K562 (cell line): ENCODE measurements around the gene UBE2J2. TPM values are rescaled to one million over a fixed set of nuclear protein-coding genes. Genes with fewer than 3 reads are reported as not detected.

Source experiments
- CBFB ChIP-seq: sonication (generic); formaldehyde crosslinking; IDR thresholded peaks from 2 replicates; pipeline ENCODE4 v1.4.0; 2020; ENCODE audit warnings: mild to moderate bottlenecking, missing genetic modification reagents
- FOXK2 ChIP-seq, 2 experiments: fragments of 450-650 bp; IDR thresholded peaks in 1 of 2; conservative IDR thresholded peaks in 1 of 2; 2 replicates each; pipeline ENCODE4 v1.6.1; 2016; ENCODE audit warnings: low read depth in 2 of 2, mild to moderate bottlenecking in 1 of 2
- HDAC8 ChIP-seq: fragments of 450-650 bp; IDR thresholded peaks from 2 replicates; pipeline ENCODE4 v1.6.1; 2016; ENCODE audit warnings: mild to moderate bottlenecking, missing genetic modification characterization, moderate library complexity, missing compliant biosample characterization
- NCOR1 ChIP-seq: fragments of 450-650 bp; IDR thresholded peaks from 2 replicates; pipeline ENCODE4 v1.6.1; 2016; ENCODE audit warnings: mild to moderate bottlenecking, moderate library complexity
- PHF21A ChIP-seq: fragments of 450-650 bp; IDR thresholded peaks from 2 replicates; pipeline ENCODE4 v1.6.1; 2017; ENCODE audit warnings: low read depth, borderline replicate concordance
- RNF2 ChIP-seq: sonication (generic); IDR thresholded peaks from 2 replicates; pipeline ENCODE4 v1.6.1; 2016
- RNF219 ChIP-seq: fragments of 250-450 bp; sonication (Bioruptor Pico); IDR thresholded peaks from 2 replicates; pipeline ENCODE4 v1.5.0; 2022; ENCODE audit warnings: mild to moderate bottlenecking
- SMAD1 ChIP-seq: fragments of 150-350 bp; IDR thresholded peaks from 2 replicates; pipeline ENCODE4 v1.6.1; 2014; ENCODE audit warnings: low read length, low read depth; ENCODE audit not compliant: partially characterized antibody
- XRCC4 ChIP-seq: IDR thresholded peaks from one replicate; pipeline ENCODE4 v1.6.1; 2011; ENCODE audit not compliant: insufficient read depth, insufficient read length; ENCODE audit errors: extremely low read depth
- ZC3H4 ChIP-seq: sonication (generic); formaldehyde crosslinking; IDR thresholded peaks from 2 replicates; pipeline ENCODE4 v1.9.0; 2021; ENCODE audit warnings: missing genetic modification reagents, borderline replicate concordance
- ZNF143 ChIP-seq: sonication (generic); formaldehyde crosslinking; IDR thresholded peaks from 2 replicates; pipeline ENCODE4 v1.9.0; 2022; ENCODE audit warnings: mild to moderate bottlenecking, missing genetic modification reagents
- ZNF583 ChIP-seq: fragments of 250-450 bp; sonication (Bioruptor Pico); IDR thresholded peaks from 2 replicates; pipeline ENCODE4 v1.4.0; 2020
- polyA plus RNA-seq, 8 experiments: library from polyadenylated mRNA; depleted of rRNA in 4 of 8; stranded (reverse) in 5 of 8; unstranded in 3 of 8; fragments of >200 nt; fragmentation: Nextera tagmentation in 2 of 8; fragmentation: Illumina TruSeq in 1 of 8; extraction: Ambion mirVana in 2 of 8; extraction: Trizol in 1 of 8; gene quantifications; 2 replicates each; pipeline versions ENCODE4 v1.2.1 to v1.2.3, GENCODE V29; 2011 to 2014; ENCODE audit warnings: inconsistent platforms in 1 of 8, missing spikeins in 1 of 8
- total RNA-seq, 7 experiments: library from RNA; depleted of rRNA in 6 of 7; stranded (reverse); fragments of >200 nt in 6 of 7; fragmentation: Illumina TruSeq in 2 of 7; extraction: Trizol in 2 of 7; gene quantifications; 2 replicates each; pipeline versions ENCODE4 v1.2.1 to v1.2.3, GENCODE V29; 2011 to 2021; ENCODE audit warnings: low replicate concordance in 1 of 7
- TF ChIP-seq, protein P1 (sequence below): fragments of 250-450 bp; sonication (Bioruptor Pico); IDR thresholded peaks from 2 replicates; pipeline ENCODE4 v1.5.0; 2021; ENCODE audit warnings: mild to moderate bottlenecking, borderline replicate concordance
- TF ChIP-seq, protein P2 (sequence below): sonication (generic); formaldehyde crosslinking; IDR thresholded peaks from 2 replicates; pipeline ENCODE4 v1.8.0; 2022; ENCODE audit warnings: mild to moderate bottlenecking, missing genetic modification reagents
- TF ChIP-seq, protein P3 (sequence below): fragments of 250-450 bp; sonication (Bioruptor Pico); IDR thresholded peaks from 2 replicates; pipeline ENCODE4 v1.5.1; 2021; ENCODE audit warnings: mild to moderate bottlenecking
- TF ChIP-seq, protein P4 (sequence below): sonication (generic); formaldehyde crosslinking; IDR thresholded peaks from 2 replicates; pipeline ENCODE4 v1.8.0; 2022; ENCODE audit warnings: mild to moderate bottlenecking, missing genetic modification reagents, borderline replicate concordance

Gene UBE2J2
- total and polyA plus RNA-seq, 9 of the 15 experiments (the other 6 are each of a cell fraction or from before 2014, with no cell fraction given), result 0.93 to 112 (median 75.5) TPM

DNA sequence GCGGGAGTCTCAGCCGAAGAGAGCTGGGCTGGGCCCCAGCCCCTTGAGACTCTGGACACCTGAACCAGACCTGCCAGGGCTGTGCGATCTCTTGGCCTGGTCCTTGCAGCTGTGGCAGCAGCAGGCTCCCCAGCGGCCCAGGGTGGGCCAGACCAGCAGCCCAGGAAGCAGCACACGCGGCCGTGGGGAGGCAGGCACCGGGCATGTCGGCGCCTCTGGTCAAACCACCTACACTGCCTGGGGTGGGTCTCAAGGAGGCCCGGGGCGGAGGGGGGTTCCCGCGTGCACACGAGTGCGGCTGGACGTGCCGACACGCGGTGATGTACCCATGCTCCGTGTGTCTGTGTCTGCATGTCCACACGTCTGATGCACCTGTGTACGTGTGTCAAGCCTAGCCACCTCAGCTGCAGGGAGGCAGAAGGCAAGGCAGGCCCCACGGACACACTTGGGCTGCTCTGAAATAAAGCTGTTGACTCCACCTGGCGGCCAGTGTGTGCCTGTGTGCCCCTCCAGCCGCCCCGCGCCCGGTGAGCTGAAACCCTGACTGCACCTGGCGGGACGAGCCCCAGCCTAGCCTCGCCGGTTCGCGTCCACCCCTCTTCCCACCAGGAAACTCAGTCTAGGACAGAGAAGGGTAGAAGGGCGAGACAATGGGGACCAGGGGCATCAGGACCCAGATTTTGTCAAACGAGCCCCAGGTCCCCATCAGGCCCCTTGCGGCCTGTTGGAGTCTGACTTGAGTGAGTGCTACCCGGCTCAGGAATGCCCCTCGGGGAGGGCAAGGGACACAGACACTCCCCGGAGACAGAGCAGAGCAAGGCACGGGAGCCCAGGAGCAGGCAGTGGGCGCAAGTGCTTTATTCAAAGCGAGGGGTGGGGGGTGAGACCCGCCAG lies 18.1 kb upstream of the UBE2J2 start (continued):
- TF ChIP-seq, protein P1, sequence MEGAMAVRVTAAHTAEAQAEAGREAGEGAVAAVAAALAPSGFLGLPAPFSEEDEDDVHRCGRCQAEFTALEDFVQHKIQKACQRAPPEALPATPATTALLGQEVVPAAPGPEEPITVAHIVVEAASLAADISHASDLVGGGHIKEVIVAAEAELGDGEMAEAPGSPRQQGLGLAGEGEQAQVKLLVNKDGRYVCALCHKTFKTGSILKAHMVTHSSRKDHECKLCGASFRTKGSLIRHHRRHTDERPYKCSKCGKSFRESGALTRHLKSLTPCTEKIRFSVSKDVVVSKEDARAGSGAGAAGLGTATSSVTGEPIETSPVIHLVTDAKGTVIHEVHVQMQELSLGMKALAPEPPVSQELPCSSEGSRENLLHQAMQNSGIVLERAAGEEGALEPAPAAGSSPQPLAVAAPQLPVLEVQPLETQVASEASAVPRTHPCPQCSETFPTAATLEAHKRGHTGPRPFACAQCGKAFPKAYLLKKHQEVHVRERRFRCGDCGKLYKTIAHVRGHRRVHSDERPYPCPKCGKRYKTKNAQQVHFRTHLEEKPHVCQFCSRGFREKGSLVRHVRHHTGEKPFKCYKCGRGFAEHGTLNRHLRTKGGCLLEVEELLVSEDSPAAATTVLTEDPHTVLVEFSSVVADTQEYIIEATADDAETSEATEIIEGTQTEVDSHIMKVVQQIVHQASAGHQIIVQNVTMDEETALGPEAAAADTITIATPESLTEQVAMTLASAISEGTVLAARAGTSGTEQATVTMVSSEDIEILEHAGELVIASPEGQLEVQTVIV (CRISPR knock-in tag), result no peak
- TF ChIP-seq PHF21A (0 out of 2 replicates have a peak, but pooled peaks have one; percentile 11), FOXK2 (conservative IDR thresholded peaks at IDR 0.05 in 1 of 2, IDR thresholded peaks at IDR 0.05 in 1 of 2; ENCODE audit: low read depth in 2 of 2) (peak in 1 of 2 experiments; percentile 44; a peak in 1 of 4 replicates), RNF219 (CRISPR knock-in tag) (no peak), RNF2 (no peak), CBFB (CRISPR knock-in tag) (0 out of 2 replicates have a peak, but pooled peaks have one; percentile 42), NCOR1 (no peak), ZC3H4 (no peak), SMAD1 (no peak), XRCC4 (no peak), HDAC8 (tag) (no peak), ZNF583 (CRISPR knock-in tag) (no peak), ZNF143 (no peak)
- TF ChIP-seq, protein P2, sequence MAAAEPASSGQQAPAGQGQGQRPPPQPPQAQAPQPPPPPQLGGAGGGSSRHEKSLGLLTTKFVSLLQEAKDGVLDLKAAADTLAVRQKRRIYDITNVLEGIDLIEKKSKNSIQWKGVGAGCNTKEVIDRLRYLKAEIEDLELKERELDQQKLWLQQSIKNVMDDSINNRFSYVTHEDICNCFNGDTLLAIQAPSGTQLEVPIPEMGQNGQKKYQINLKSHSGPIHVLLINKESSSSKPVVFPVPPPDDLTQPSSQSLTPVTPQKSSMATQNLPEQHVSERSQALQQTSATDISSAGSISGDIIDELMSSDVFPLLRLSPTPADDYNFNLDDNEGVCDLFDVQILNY (CRISPR knock-in tag), result no peak
- TF ChIP-seq, protein P3, sequence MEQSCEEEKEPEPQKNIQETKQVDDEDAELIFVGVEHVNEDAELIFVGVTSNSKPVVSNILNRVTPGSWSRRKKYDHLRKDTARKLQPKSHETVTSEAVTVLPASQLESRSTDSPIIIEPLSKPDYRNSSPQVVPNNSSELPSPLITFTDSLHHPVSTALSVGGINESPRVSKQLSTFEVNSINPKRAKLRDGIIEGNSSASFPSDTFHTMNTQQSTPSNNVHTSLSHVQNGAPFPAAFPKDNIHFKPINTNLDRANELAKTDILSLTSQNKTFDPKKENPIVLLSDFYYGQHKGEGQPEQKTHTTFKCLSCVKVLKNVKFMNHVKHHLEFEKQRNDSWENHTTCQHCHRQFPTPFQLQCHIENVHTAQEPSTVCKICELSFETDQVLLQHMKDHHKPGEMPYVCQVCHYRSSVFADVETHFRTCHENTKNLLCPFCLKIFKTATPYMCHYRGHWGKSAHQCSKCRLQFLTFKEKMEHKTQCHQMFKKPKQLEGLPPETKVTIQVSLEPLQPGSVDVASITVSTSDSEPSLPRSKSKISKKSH, result no peak
- TF ChIP-seq, protein P4, sequence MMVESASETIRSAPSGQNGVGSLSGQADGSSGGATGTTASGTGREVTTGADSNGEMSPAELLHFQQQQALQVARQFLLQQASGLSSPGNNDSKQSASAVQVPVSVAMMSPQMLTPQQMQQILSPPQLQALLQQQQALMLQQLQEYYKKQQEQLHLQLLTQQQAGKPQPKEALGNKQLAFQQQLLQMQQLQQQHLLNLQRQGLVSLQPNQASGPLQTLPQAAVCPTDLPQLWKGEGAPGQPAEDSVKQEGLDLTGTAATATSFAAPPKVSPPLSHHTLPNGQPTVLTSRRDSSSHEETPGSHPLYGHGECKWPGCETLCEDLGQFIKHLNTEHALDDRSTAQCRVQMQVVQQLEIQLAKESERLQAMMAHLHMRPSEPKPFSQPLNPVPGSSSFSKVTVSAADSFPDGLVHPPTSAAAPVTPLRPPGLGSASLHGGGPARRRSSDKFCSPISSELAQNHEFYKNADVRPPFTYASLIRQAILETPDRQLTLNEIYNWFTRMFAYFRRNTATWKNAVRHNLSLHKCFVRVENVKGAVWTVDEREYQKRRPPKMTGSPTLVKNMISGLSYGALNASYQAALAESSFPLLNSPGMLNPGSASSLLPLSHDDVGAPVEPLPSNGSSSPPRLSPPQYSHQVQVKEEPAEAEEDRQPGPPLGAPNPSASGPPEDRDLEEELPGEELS (CRISPR knock-in tag), result no peak
